VCaP (cell line): ENCODE results near the gene PYHIN1.
A peak's percentile ranks its signal among the peaks of the same experiment; 100 is the strongest.

Experiments used
- H3K27ac ChIP-seq: fragments of 450-650 bp; 2 replicates; pipeline ENCODE4 v1.5.1; 2017
- TF ChIP-seq, protein P1 (sequence below): fragments of 450-650 bp; conservative IDR thresholded peaks from 2 replicates; pipeline ENCODE4 v1.5.1; 2017; ENCODE audit warnings: mild to moderate bottlenecking, moderate library complexity

Gene PYHIN1

DNA sequence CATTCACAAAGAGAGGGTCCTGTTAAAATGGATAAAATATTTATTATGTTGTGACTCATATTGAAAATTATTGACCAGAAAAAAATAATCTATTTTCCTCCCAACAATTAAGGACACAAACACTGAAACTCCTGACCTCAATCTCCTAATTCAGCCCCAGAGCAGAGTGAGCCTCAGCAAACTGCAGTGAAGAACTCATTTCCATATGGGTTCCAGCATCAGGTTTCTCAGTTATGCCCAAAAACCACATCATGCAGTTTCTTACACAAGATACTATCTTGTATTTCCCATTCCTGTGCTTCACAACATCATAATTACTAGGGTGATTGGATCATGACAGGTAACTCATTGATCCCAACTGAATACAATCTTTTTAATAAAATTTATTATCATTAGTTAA, 15.4 kb downstream of the PYHIN1 start:
- TF ChIP-seq, protein P1, sequence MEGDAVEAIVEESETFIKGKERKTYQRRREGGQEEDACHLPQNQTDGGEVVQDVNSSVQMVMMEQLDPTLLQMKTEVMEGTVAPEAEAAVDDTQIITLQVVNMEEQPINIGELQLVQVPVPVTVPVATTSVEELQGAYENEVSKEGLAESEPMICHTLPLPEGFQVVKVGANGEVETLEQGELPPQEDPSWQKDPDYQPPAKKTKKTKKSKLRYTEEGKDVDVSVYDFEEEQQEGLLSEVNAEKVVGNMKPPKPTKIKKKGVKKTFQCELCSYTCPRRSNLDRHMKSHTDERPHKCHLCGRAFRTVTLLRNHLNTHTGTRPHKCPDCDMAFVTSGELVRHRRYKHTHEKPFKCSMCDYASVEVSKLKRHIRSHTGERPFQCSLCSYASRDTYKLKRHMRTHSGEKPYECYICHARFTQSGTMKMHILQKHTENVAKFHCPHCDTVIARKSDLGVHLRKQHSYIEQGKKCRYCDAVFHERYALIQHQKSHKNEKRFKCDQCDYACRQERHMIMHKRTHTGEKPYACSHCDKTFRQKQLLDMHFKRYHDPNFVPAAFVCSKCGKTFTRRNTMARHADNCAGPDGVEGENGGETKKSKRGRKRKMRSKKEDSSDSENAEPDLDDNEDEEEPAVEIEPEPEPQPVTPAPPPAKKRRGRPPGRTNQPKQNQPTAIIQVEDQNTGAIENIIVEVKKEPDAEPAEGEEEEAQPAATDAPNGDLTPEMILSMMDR, result no peak
- no peak overlapping the region for H3K27ac ChIP-seq

DNA sequence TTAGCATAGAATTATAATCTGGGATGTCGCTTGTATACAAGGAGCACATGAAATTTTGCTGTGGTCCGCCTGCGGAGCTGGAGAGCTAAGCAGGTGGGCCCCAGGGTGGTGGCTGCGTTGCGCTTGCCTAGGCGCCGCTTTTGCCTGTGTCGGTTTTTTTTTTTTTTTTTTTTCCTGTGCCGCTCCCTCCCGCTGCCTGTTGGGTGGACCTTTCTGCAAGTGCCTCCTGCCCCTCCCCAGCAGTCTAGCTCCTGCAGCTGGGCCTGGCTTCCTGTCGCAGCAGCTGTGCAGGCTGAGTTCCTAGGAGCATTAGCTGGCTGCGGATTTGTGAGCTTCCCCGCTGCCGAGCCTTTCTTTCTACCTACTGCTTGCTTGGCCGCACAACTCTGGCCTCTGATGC, 20.6 kb downstream of the PYHIN1 start:
- TF ChIP-seq, protein P1, result no peak
- H3K27ac ChIP-seq, result no peak overlapping the region

DNA sequence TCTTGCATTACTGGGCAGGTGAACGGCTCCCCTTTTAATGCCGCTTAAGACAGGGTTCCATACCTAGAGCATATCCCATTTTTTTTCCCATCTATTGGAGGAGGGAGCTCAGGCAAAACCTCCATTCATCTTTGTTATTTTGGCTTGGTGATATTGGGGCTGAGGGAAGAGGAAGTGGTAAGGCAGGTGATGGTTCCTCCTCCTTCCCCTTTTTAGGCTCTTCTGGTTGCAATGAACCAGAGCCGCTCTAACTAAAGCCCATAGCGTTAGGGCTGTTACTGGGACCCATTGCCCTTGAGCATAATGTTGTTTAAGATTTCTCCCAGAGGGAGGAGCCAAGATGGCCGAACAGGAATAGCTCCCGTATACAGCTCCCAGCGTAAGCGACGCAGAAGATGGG, 21.1 kb downstream of the PYHIN1 start:
- TF ChIP-seq, protein P1, result no peak
- no peak overlapping the region for H3K27ac ChIP-seq

DNA sequence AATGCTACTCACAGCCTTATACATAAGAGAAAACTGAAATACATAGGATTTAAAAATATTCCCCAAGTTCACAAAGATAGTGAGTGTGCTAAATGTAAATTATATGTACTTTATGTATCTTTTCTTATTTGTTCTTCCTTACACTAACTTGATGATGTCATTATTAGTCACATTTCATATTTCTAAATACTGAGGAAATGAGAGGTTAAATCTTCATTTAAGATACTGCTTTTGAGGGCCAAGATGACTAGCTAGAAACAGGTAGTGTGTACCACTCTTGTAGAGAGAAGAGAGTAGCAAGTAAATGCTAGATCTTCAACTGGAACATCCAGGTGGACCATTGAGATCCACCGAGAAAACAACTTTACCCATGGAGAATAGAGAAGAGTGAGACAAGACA, 29.8 kb downstream of the PYHIN1 start:
- TF ChIP-seq, protein P1, result no peak
- no peak overlapping the region for H3K27ac ChIP-seq

DNA sequence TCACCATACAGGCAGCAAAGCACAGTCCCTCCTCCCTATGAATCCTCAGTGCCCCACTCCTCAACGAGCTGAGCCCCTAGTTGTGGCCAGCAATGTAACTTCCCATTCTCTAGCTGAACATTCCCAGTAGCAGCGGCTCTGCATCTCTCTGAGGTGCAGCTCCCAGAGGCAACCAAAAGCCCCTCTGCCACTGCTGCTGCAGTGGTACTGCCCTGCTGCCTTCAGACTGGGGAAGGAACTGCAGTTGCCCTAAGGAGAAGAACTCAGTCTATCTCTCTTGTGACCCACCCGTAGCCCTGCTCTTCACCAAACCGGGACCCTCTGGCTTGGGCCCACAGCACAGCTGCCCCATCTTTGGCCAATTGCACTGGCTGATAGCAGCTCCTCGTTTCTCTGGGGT, 31.6 kb downstream of the PYHIN1 start:
- H3K27ac ChIP-seq, result no peak overlapping the region
- TF ChIP-seq, protein P1, result no peak

DNA sequence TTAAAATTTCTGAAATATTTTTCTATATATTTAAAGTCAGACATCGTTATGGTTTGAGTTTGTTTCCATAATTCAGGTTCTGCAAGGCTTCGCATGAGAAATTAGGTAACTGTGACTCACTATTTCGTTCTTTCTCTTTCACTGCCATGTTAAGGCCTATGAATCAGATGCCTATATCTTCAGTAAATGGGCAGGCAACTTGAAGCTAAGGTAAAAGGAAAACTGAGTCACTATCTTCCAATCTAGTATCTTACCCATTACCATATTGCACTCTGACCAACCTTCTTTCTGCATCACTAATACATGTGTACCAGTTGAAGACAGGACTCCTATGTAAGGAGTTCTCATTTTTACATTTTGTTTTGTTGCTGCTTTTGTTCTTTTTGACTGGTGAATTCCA, 37.8 kb downstream of the PYHIN1 start:
- H3K27ac ChIP-seq, result no peak overlapping the region
- TF ChIP-seq, protein P1, result no peak

DNA sequence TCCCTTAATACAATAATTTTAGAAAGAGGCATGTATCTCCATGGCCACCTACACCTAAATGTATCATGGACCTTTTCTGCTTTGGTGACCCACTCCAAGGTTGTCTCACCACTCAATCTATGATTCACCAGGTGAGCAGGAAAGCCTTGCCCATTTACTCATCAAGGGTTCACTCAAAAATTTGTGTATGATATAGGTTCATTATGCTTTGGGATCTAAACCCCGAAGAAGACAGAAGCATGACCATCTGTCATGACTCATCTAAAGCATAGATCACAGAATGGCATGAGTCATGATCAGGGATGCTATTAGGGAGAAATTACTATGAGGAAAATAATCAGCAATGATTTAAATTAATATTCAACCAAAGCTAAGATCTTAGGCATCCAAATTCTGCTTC, 38.5 kb downstream of the PYHIN1 start:
- TF ChIP-seq, protein P1, result no peak
- H3K27ac ChIP-seq, result no peak overlapping the region

DNA sequence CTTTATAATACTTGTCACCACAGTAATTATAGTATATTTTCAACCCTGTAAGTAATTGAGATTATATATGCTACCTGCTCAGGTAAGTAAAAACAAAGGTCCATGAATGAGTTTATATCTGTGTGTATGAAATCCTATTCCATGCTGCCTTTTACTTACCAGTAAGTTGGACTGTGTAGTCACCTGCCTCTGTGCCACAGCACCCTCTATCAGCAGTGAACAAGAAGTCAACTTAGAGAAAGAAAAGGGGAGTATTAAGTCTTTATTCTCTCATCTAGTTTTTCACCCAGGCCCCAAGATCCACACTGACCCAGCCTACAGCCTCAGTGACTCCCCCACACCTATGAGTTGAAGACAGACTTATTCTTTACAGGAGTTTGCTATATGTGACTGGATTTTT, 41.5 kb downstream of the PYHIN1 start:
- H3K27ac ChIP-seq, result no peak overlapping the region
- TF ChIP-seq, protein P1, result peak; percentile 24; the same call in 1 of the 2 replicates
